Prostate gland (tissue), 2 donors: ENCODE data around the gene DAPK1.

ENCODE experiments used
- CTCF ChIP-seq, 4 experiments: fragments of 200-600 bp in 2 of 4; fragments of 450-650 bp in 2 of 4; sonication (generic) in 2 of 4; IDR thresholded peaks; 1 replicate in 3 of 4; 2 replicates in 1 of 4; pipeline ENCODE4 v1.5.1; 2016 to 2019; ENCODE audit warnings: antibody characterized with exemption in 4 of 4, mild to moderate bottlenecking in 2 of 4, moderate library complexity in 2 of 4
- POLR2A ChIP-seq: fragments of 450-650 bp; IDR thresholded peaks from one replicate; pipeline ENCODE4 v1.6.1; 2016; ENCODE audit warnings: antibody characterized with exemption, mild to moderate bottlenecking
- POLR2AphosphoS5 ChIP-seq: sonication (generic); formaldehyde crosslinking; IDR thresholded peaks from one replicate; pipeline ENCODE4 v1.6.1; 2017; ENCODE audit warnings: antibody characterized with exemption

- TF ChIP-seq POLR2A (no peak), CTCF (IDR thresholded peaks at IDR 0.05) (no peak), POLR2AphosphoS5 (no peak)
Measured at GRCh38 chr9:87471746-87472145, 25.9 kb upstream of the DAPK1 start.
